K562 (cell line): ENCODE measurements around the gene PPP1R9A. TPM values are rescaled to one million over a fixed set of nuclear protein-coding genes. Genes with fewer than 3 reads are reported as not detected.

Source experiments
- ATAC-seq: fragments of 200-7000 bp; cut with Tn5 transposase; 3 replicates; pipeline ENCODE4 v1.9.1; 2020; ENCODE audit warnings: moderate library complexity
- BruUV-seq: library from RNA; stranded (reverse); fragments of 400-500 nt; replicated peaks from 2 replicates; lab custom pipeline; 2021; lab: Mats Ljungman, UMichigan
- CTCF ChIA-PET: fragments of 300-600 bp; formaldehyde crosslinking; extraction: SDS; loops from one replicate; lab custom pipeline; 2021; ENCODE audit warnings: low intra/inter-chr PET ratio; lab: Yijun Ruan, JAX
- POLR2A ChIA-PET: fragments of 300-600, 350-650 bp; sonication (Branson Sonifier 250); formaldehyde crosslinking; extraction: SDS; loops from one replicate; lab custom pipeline; 2021; ENCODE audit warnings: antibody characterized with exemption, inconsistent platforms; lab: Yijun Ruan, JAX
- DNase-seq, 4 experiments: peaks; one replicate each; pipeline versions ENCODE4 v3.0.0 to v3.0.0-alpha.2; 2011 to 2018; ENCODE audit warnings: low spot score in 3 of 4, mixed read lengths in 3 of 4; ENCODE audit errors: extremely low read depth in 1 of 4
- FAIRE-seq: peaks from 2 replicates; lab custom pipeline; 2011; peaks lifted over from hg19 to GRCh38; lab: Jason Lieb, UNC
- H2AFZ ChIP-seq: 2 replicates; pipeline ENCODE4 v1.6.0; 2011; ENCODE audit warnings: low read depth, low read length, control low read depth, inconsistent platforms
- H3K27ac ChIP-seq: fragments of 200-600 bp; 3 replicates; pipeline ENCODE4 v1.8.0; 2011; ENCODE audit warnings: low read depth, mild to moderate bottlenecking, control low read depth, inconsistent platforms, low read length, moderate library complexity, mixed read lengths; ENCODE audit errors: extremely low read depth
- H3K27me3 ChIP-seq, 2 experiments: fragments of 300-600 bp in 1 of 2; 2 replicates in 1 of 2; 3 replicates in 1 of 2; pipeline versions ENCODE4 v1.6.0 to v1.8.0; 2011; ENCODE audit warnings: inconsistent platforms in 2 of 2, low read length in 2 of 2, mild to moderate bottlenecking in 1 of 2, mixed read lengths in 1 of 2, moderate library complexity in 1 of 2; ENCODE audit not compliant: control insufficient read depth in 2 of 2, insufficient read depth in 2 of 2
- H3K36me3 ChIP-seq: fragments of 300-600 bp; 3 replicates; pipeline ENCODE4 v1.8.0; 2011; ENCODE audit warnings: mild to moderate bottlenecking, low read length, inconsistent platforms; ENCODE audit not compliant: control insufficient read depth, insufficient read depth
- H3K4me1 ChIP-seq, 2 experiments: fragments of 200-600 bp in 1 of 2; replicated peaks in 1 of 2; 2 replicates in 1 of 2; 3 replicates in 1 of 2; pipeline versions ENCODE4 v1.5.1 to v1.8.0; 2011; ENCODE audit warnings: inconsistent platforms in 2 of 2, low read length in 2 of 2, mild to moderate bottlenecking in 1 of 2, mixed read lengths in 1 of 2, moderate library complexity in 1 of 2; ENCODE audit not compliant: control insufficient read depth in 2 of 2, insufficient read depth in 2 of 2
- H3K4me2 ChIP-seq: 2 replicates; pipeline ENCODE4 v1.6.1; 2011; ENCODE audit warnings: low read length, control low read depth, inconsistent platforms, mixed read lengths; ENCODE audit not compliant: insufficient read depth
- H3K4me3 ChIP-seq: fragments of 200-600 bp; sonication (generic), shearing (Covaris generic); 2 replicates; pipeline ENCODE4 v1.5.1; 2016; ENCODE audit warnings: control low read depth, inconsistent platforms
- H3K79me2 ChIP-seq: fragments of 200-600 bp; 3 replicates; pipeline ENCODE4 v1.8.0; 2011; ENCODE audit warnings: low read length, inconsistent platforms; ENCODE audit not compliant: control insufficient read depth, insufficient read depth
- H3K9ac ChIP-seq, 2 experiments: 2 replicates each; pipeline versions ENCODE4 v1.6.0 to v1.6.1; 2011; ENCODE audit warnings: low read depth in 2 of 2, low read length in 2 of 2, control low read depth in 1 of 2, inconsistent platforms in 1 of 2, mild to moderate bottlenecking in 1 of 2, mixed read lengths in 1 of 2; ENCODE audit not compliant: insufficient read depth in 1 of 2
- H3K9me1 ChIP-seq: one replicate; pipeline ENCODE4 v1.6.0; 2011; ENCODE audit warnings: inconsistent platforms, mild to moderate bottlenecking, low read length, moderate library complexity; ENCODE audit not compliant: control insufficient read depth, insufficient read depth
- H3K9me3 ChIP-seq: replicated peaks from 2 replicates; pipeline ENCODE4 v1.5.1; 2011; ENCODE audit warnings: low read depth, low read length, inconsistent platforms; ENCODE audit not compliant: control insufficient read depth, insufficient read depth
- H4K20me1 ChIP-seq: replicated peaks from 2 replicates; pipeline ENCODE4 v1.6.1; 2011; ENCODE audit warnings: low read length, inconsistent platforms, mixed read lengths; ENCODE audit not compliant: control insufficient read depth, insufficient read depth
- MXI1 ChIP-seq: IDR thresholded peaks from 2 replicates; pipeline ENCODE4 v1.6.1; 2011; ENCODE audit warnings: low read depth, mild to moderate bottlenecking, improper control_type of control experiment, low read length
- TFAP4 ChIP-seq: sonication (generic); formaldehyde crosslinking; IDR thresholded peaks from 2 replicates; pipeline ENCODE4 v1.8.0; 2022; ENCODE audit warnings: missing genetic modification reagents, mild to moderate bottlenecking, moderate library complexity, borderline replicate concordance
- ZNF589 ChIP-seq: fragments of 200-800 bp; sonication (Bioruptor generic); IDR thresholded peaks from 2 replicates; pipeline ENCODE4 v1.6.1; 2016; ENCODE audit warnings: low read depth, missing genetic modification characterization, missing compliant biosample characterization
- ZNF644 ChIP-seq: fragments of 200-800 bp; sonication (Bioruptor generic); IDR thresholded peaks from 2 replicates; pipeline ENCODE4 v1.6.1; 2016; ENCODE audit warnings: low read depth, missing genetic modification characterization, missing compliant biosample characterization
- ZNF717 ChIP-seq: fragments of 250-450 bp; sonication (Bioruptor Pico); IDR thresholded peaks from 2 replicates; pipeline ENCODE4 v1.5.0; 2021
- WGBS: fragments of 100-300 bp; shearing (Covaris generic); methylation state at CpG from one replicate; pipeline ENCODE4 v1.1.6; 2016; ENCODE audit warnings: low coverage, mixed read lengths; ENCODE audit not compliant: insufficient coverage; ENCODE audit errors: missing lambda C conversion rate; 5-methylcytosine and 5-hydroxymethylcytosine counted together
- in situ Hi-C: fragments of 300-500 bp; cut with MboI; formaldehyde crosslinking; loops from 4 replicates; pipeline ENCODE4 v1.15.0; 2018; ENCODE audit warnings: inconsistent platforms, mixed read lengths
- intact Hi-C: fragments of 100-400 bp; cut with micrococcal nuclease; formaldehyde crosslinking; loops from 2 replicates; pipeline ENCODE4 v1.14.2; 2022
- polyA plus RNA-seq, 8 experiments: library from polyadenylated mRNA; depleted of rRNA in 4 of 8; stranded (reverse) in 5 of 8; unstranded in 3 of 8; fragments of >200 nt; fragmentation: Nextera tagmentation in 2 of 8; fragmentation: Illumina TruSeq in 1 of 8; extraction: Ambion mirVana in 2 of 8; extraction: Trizol in 1 of 8; gene quantifications; 2 replicates each; pipeline versions ENCODE4 v1.2.1 to v1.2.3, GENCODE V29; 2011 to 2014; ENCODE audit warnings: inconsistent platforms in 1 of 8, missing spikeins in 1 of 8
- total RNA-seq, 7 experiments: library from RNA; depleted of rRNA in 6 of 7; stranded (reverse); fragments of >200 nt in 6 of 7; fragmentation: Illumina TruSeq in 2 of 7; extraction: Trizol in 2 of 7; gene quantifications; 2 replicates each; pipeline versions ENCODE4 v1.2.1 to v1.2.3, GENCODE V29; 2011 to 2021; ENCODE audit warnings: low replicate concordance in 1 of 7
- TF ChIP-seq, protein P1 (sequence below): sonication (generic); formaldehyde crosslinking; IDR thresholded peaks from 2 replicates; pipeline ENCODE4 v1.9.0; 2022; ENCODE audit warnings: mild to moderate bottlenecking, missing genetic modification reagents
- TF ChIP-seq, protein P2 (sequence below): fragments of 250-450 bp; sonication (Bioruptor Pico); IDR thresholded peaks from 2 replicates; pipeline ENCODE4 v1.4.0; 2020; ENCODE audit warnings: mild to moderate bottlenecking
- TF ChIP-seq, protein P3 (sequence below): fragments of 450-650 bp; formaldehyde crosslinking; IDR thresholded peaks from 2 replicates; pipeline ENCODE4 v1.4.0; 2020; ENCODE audit warnings: mild to moderate bottlenecking, moderate library complexity

Gene PPP1R9A
- total and polyA plus RNA-seq, 9 of the 15 experiments (the other 6 are each of a cell fraction or from before 2014, with no cell fraction given): 0.24 TPM; not detected in 8

DNA sequence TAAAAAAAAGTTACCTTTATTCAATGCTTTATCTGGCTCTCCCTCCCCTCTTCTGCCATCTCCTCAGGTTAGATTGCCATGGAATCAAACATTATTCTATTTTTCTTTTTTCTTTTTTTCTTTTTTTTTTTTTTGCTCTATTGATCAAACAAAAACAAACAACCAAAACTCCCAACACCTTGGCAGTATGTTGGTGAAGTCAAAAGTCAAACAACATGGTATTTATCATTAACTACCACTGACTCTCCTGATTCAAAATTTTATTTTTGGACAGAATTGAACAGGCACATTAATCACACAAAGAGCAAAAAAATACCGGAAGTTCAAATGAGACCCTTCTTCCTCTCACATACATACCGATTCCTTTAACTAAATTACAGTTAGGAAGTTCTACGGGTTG lies 410.6 kb downstream of the PPP1R9A start:
- Histone ChIP-seq H3K9me1 (no peaks in the 10 kb centered on the region), H3K4me1 (no peaks in the 10 kb centered on the region; a peak in 1 of 5 replicates), H3K9ac (no peak overlapping the region), H3K27me3 (no peaks in the 10 kb centered on the region), H3K4me2 (no peak overlapping the region), H3K4me3 (no peak overlapping the region), H3K36me3 (no peaks in the 10 kb centered on the region), H3K27ac (no peak overlapping the region), H3K9me3 (no peaks in the 10 kb centered on the region), H3K79me2 (no peaks in the 10 kb centered on the region), H4K20me1 (no peaks in the 10 kb centered on the region), H2AFZ (no peak overlapping the region)
- intact Hi-C loops (no loop called here), in situ Hi-C loops (no loop called here)
- TF ChIP-seq, protein P1, sequence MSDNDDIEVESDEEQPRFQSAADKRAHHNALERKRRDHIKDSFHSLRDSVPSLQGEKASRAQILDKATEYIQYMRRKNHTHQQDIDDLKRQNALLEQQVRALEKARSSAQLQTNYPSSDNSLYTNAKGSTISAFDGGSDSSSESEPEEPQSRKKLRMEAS (CRISPR knock-in tag): no peak
- POLR2A ChIA-PET: no interaction called here
- WGBS: 9% methylated on average over 3 of the region's 3 CpGs
- ATAC-seq (no peak), FAIRE-seq (no peak), DNase-seq (no peak)
- no TSS peak for BruUV-seq
- CTCF ChIA-PET: no interaction called here

DNA sequence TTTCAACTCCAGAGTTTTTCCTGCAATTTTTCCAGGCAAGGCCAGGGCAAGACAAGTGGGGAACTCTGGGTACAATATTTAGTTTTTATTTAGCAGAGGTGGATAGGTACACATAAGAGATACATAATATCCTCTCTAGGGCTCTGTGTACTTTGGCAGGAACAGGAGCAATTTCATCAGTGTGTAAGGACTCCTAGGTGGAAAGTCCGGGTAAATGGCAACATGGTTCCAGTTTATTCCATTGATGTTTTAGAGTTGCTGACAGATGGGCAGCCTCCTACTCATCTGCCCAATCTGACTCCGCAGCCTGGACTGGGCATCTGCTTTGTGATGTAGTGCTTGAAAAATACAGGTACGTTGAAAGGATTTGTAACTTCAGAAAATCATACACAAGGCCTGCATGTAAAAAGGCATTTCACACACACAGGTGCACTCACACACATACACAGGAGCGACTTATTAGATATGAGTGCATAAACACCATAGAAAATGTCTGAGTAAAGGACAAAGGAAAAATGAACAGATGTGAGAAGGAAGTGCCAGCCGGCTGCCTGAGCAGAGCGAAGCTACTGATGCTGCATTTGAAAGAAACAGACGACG lies 411.2 kb downstream of the PPP1R9A start:
- no peak overlapping the region for H3K4me3 ChIP-seq
- FAIRE-seq: no peak
- no peak overlapping the region for H3K4me2 ChIP-seq
- CTCF ChIA-PET: no interaction called here
- no peaks in the 10 kb centered on the region for H3K79me2 ChIP-seq
- H3K27ac ChIP-seq: no peak overlapping the region
- no peak overlapping the region for H3K9ac ChIP-seq
- POLR2A ChIA-PET: no interaction called here
- no peak for DNase-seq
- in situ Hi-C loops: no loop called here
- H3K27me3 ChIP-seq: peaks cover 0 to under 1% of the 10 kb centered on the region in 2 experiments; a peak in 1 of 5 replicates
- no peak for ATAC-seq
- H3K9me1 ChIP-seq: no peaks in the 10 kb centered on the region
- no peak overlapping the region for H2AFZ ChIP-seq
- 0% methylated on average over 8 of the region's 8 CpGs for WGBS
- H4K20me1 ChIP-seq: no peaks in the 10 kb centered on the region
- intact Hi-C loops: no loop called here
- no peaks in the 10 kb centered on the region for H3K36me3 ChIP-seq
- no TSS peak for BruUV-seq
- no peaks in the 10 kb centered on the region for H3K9me3 ChIP-seq
- H3K4me1 ChIP-seq: no peaks in the 10 kb centered on the region; a peak in 1 of 5 replicates
- TF ChIP-seq MXI1 (no peak), ZNF644 (tag) (no peak), ZNF717 (CRISPR knock-in tag) (no peak), TFAP4 (CRISPR knock-in tag) (no peak), ZNF589 (CRISPR knock-in tag) (no peak)
- TF ChIP-seq, protein P2, sequence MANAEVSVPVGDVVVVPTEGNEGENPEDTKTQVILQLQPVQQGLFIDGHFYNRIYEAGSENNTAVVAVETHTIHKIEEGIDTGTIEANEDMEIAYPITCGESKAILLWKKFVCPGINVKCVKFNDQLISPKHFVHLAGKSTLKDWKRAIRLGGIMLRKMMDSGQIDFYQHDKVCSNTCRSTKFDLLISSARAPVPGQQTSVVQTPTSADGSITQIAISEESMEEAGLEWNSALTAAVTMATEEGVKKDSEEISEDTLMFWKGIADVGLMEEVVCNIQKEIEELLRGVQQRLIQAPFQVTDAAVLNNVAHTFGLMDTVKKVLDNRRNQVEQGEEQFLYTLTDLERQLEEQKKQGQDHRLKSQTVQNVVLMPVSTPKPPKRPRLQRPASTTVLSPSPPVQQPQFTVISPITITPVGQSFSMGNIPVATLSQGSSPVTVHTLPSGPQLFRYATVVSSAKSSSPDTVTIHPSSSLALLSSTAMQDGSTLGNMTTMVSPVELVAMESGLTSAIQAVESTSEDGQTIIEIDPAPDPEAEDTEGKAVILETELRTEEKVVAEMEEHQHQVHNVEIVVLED (CRISPR knock-in tag): no peak
- TF ChIP-seq, protein P3, sequence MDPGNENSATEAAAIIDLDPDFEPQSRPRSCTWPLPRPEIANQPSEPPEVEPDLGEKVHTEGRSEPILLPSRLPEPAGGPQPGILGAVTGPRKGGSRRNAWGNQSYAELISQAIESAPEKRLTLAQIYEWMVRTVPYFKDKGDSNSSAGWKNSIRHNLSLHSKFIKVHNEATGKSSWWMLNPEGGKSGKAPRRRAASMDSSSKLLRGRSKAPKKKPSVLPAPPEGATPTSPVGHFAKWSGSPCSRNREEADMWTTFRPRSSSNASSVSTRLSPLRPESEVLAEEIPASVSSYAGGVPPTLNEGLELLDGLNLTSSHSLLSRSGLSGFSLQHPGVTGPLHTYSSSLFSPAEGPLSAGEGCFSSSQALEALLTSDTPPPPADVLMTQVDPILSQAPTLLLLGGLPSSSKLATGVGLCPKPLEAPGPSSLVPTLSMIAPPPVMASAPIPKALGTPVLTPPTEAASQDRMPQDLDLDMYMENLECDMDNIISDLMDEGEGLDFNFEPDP (CRISPR knock-in tag): no peak
